GM21528 (cell line): Measurements from ENCODE around the gene TPH2.

Source experiments
- ATAC-seq: cut with Tn5 transposase; IDR thresholded peaks from one replicate; pipeline ENCODE4 v1.9.1; 2021; ENCODE audit warnings: mild to moderate bottlenecking, moderate library complexity; ENCODE audit not compliant: unreplicated experiment, low FRiP score

The TPH2 gene

DNA sequence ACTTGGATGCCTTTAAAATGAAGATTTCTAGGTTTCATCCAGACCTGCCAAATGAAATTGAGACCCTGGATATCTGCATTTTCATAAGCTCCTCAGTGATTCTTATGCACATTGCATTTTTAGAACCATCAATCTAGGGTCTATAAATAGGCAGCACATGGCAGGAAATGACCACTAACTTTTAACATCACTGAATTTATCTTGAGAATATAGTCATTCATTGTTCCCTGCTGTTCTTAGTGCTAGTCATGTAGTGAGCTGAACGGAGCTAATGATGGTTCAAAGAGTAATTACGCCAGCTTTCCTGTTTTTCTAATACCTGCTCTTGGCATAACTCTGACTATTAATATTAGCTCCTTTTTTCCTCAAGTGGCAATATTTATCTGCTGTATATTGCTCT is 91.6 kb downstream of the TPH2 start:
- no peak for ATAC-seq

DNA sequence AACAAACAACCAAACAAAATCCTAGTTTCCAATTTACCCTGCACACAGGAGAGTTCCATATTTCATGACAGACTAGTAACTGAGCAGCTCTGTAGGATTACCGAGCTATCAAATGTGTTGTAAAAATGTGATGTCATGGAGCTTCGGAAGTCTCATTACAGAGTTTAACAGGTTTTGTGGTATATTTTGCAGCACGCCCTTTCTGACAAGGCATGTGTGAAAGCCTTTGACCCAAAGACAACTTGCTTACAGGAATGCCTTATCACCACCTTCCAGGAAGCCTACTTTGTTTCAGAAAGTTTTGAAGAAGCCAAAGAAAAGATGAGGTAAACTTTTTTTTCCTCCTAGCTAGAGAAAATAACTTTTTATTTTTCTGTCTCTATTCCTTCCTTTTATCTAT is 92.4 kb downstream of the TPH2 start:
- ATAC-seq, result no peak

DNA sequence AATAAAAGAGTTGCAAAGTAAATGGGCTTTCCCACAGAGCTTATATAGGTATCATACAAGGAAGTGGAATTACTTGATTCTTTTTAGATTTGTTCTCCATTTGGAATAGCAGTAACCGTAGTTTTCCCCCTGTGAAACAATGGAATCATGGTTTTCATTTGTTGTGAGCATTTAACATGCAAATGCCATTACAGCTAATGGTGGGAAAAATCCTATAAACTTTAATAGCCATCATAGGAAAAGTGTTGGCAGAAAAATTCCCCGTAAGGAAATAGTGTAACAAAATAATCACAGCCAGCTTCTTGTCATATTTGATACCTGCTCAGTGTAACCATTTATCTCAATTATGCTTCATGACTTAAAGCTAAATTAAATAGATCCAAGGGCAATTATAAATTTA is 95.3 kb downstream of the TPH2 start:
- ATAC-seq, result no peak

DNA sequence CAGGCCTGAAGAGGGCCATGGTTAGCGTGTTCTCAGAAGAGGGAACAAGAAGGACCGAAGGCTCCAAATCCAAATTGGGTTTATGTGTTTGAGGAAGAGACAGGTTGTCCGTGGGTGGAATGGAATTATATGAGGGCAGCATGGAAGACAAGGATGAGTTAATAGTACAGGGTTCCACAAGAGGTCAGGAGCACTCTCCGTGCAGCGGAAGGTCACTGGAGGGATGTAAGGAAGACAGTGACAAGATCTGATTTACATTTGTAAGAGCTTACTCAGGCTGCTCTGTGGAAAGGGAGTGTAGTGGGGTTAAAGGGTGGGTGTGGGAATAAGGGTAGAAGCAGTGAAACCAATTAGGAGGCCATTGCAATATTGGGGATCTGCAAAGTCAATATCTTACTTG is 97.0 kb downstream of the TPH2 start:
- ATAC-seq, result no peak

DNA sequence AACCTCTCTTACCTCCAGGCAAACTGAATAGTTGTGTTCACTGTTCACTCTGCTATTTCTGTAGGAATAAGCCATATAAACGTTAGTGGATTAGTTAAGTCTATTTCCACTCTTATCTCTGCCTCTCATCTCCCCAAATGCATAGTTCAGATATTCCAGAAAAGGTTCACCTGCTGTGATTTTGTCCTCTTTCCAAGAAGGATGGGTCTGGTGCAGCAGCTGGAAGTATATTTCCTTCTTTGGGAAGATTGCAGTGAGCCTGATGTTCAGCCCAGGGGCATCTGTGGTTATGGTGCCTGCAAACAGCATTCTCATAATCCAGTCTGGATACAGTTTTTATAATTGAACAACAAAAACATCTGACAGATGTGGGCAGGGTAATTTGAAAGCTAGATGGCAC is 97.7 kb downstream of the TPH2 start:
- ATAC-seq, result no peak

DNA sequence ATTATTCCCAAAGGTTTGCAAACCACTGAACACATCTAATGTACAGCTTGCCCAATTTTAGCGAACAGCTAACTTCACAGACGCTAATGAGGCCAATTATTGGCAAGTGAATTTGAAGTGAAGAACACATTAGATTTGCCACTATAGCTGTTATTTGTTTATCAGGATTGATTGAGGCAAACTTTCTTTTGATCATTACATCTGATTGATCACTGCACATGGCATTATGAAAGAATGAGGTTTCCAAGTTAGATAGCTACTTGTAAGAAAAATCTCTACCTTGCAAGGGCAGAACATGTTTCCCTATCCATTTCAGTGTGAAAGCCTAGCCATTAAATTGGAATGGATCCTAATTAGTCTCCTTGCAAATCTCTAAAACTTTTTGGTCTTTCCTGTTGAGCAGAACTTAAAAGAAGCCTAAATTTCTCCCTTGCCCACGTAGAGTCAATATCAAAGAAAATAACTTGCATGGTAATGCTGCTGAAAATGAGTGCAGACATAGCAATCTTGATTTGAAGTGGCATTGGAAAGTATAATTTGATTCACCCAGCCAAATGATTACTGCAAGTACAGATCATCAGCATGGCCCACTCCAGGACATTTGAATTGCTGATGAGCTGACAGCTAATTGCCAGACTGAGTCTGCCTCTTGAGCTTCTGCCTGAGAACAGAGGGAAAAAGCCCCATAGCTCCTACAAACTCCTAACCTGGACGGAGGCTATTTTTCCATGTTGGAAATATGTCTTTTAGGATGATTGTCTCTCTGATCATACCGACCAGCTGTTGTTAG is 98.6 kb downstream of the TPH2 start:
- no peak for ATAC-seq

DNA sequence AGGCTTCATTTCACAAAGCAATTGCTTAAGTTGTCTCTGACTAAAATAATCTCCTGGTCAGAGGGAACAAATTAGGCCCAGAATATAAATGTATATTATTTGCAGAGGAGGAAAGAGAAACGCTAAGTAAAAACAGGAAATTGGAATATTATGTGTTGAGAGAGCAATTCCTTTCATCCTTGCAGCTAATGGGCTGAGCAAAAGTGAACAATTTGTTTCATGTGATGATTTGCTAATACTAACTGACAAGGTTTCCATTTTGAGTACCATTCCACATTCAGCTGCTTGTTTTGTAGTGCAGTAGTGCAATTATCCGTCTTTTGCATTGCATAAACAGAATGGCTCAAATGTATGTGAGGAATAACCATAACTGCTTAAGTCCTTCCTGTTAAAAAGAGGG is 103.2 kb downstream of the TPH2 start:
- ATAC-seq, result no peak

DNA sequence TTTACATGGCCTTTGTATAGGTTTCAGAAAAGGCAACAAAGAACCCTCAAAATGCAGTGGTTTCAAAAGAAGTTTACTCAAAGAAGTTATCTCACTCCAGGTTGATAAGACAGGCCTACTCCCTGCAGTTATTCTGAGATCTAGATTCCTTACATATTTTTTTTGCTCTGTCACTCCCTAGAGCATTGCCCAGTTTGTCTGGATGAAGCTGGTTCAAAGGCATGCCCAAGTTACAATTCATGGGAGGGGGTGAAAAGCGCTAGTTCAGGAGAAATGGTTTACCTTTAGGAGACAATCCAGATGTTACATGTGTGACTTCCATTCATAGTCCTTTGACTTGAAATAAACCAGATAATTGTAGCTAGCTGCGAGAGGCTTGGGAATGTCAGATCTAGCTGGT is 115.0 kb downstream of the TPH2 start:
- no peak for ATAC-seq

DNA sequence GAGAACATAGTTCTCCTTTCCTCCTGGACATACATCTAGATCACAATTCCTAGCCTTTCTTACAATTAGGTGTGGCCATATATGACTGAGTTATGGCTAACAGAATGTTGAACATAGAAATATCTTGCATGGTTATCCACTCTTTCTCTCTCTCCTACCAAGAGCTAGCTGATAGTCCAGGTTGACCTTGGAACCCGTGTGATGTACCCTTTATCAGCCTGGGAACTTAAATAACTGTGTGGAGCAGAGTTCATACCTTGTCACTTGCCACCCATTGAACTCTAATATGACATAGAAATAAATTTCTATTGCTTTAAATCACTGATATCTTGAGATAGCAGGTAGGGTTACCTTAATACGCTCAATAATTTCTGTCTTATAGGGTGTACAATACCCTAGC is 115.9 kb downstream of the TPH2 start:
- no peak for ATAC-seq

DNA sequence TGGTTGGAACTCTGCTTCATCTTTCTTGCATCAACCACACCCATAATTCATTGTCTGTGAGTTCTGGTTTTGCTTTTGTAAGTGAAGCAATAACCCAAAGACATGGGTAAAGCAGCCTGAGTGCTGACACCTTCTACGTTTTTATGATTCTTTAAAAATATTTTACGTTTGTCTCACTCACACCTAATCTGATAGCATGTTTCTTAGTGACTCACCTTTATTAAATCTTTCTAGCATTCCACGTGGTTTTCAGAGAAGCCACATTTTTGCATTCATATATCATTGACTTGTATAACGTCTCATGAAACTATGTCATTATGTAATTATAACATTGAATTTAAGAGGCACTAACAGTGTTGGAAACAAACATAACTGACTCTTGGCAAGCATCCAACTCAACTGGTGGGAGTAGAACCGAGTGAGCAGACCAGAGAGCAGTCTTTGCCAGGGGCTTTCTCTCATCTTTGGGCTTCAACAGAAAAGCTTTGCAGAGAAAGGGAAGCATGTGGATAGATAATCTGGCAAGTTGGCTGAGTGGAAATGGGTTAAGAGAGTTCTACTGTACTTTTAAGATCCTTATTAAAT is 118.8 kb downstream of the TPH2 start:
- ATAC-seq, result no peak

DNA sequence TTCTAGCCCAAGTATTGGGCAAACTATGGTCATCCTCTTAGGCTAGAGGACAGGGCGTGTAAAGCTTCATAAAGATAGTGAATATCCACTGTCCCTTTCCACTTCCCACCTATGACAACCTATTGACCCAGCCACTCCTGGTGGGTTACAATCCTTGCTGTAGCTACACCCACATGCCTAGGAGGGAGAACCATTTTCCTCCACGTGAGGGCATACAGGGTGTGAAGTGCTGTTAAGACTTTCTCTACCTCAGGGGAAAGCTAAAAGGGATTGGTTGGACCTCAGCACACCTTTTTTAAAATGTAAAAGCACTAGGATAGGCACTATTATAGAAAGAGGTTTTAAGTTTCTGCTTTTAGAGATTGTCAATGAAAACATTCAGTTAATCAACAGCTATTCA is 124.4 kb downstream of the TPH2 start:
- ATAC-seq, result no peak

DNA sequence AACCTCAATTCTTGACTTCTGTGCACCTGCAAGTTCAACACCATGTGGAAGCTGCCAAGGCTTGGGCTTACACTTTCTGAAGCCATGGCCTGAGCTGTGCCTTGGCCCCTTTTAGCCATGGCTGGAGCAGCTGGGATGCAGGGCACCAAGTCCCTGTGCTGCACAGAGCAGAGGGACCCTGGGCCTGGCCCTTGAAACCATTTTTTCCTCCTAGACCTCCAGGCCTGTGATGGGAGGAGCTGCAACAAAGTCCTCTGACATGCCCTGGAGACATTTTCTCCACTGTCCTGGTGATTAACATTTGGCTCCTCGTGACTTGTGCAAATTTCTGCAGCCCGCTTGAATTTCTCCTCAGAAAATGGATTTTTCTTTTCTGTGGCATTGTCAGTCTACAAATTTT is 132.4 kb downstream of the TPH2 start:
- ATAC-seq, result no peak

DNA sequence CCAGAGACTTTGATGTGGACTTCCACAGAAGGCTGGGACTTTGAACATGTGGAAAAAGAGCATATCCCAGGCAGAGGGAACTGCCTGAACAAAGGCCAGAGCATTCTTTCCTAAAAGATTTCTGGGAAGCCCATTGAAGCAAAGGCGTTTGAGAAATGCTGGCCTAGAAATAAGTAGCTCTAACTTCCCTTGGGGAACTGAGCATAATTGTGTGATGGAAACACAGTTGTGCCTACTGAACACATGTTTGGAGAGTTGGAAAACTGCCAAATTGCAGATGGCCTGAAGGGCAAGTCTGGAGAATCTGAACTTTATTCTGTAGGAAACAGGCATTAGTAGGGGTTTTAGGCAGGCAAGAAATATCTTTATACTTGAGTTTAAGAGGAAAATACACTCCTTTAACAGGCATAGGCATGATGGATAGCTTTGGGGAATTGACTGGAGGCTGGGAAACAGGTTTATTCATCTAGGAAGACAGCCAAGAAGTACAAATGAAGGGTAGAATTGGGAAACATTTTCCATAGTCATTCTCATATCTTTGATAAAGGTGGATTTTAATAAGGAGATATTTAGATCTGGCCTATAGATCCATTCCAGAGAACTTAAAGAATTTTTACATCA is 134.1 kb downstream of the TPH2 start:
- ATAC-seq, result no peak

DNA sequence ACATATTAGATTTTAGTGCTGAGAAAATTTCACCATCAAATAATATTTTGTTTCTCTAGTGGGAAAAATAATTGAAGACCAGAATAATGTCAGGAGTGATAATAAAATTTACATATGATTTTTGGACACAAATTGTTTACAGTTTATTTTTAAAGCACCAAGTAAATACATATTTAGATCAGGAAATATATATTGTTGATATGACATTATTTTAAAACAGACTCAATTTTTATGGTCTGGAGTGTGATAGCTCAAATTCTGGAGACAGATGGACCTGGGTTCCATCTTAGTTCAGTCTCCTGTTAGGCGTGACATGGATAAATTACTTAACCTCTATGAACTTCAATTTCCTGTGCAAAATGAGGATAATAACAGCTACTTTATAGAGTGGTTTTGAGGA is 135.4 kb downstream of the TPH2 start:
- ATAC-seq, result no peak

DNA sequence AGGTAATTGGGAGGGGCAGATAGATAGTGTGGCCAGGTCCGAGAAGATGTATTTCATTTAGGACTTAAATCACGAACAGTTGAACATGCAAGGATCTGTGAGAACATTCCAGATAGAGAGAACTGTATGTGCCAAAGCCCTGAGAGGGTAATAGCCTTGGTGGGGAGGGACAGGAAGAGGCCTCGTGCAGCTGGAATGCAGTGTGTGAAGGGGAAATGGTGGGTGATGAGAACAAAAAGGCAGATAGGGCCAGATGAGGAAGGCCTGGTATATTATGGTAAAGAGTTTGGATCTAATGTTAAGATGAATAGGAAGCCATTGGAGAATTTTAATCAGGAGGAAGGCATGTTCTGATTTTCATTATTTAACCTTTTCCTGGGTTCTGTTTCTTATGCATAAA is 136.3 kb downstream of the TPH2 start:
- ATAC-seq, result no peak

DNA sequence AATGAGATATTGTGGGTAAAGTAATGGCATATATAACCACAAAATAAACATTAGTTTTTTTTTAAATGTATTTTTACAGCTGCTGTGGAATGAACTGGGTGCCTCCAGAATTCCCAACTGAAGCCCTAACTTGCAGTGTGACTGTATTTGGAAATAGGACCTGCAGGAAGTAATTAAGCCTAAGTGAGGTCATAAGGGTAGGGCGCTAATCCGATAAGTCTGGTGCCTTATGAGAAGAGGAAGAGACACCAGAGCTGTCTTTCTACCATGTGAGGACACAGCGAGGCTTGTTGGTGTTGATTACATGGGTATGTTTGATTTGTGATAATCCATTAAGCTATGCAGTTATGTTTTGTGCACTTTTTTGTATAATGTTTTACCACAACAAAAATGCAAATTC is 136.8 kb downstream of the TPH2 start:
- no peak for ATAC-seq

DNA sequence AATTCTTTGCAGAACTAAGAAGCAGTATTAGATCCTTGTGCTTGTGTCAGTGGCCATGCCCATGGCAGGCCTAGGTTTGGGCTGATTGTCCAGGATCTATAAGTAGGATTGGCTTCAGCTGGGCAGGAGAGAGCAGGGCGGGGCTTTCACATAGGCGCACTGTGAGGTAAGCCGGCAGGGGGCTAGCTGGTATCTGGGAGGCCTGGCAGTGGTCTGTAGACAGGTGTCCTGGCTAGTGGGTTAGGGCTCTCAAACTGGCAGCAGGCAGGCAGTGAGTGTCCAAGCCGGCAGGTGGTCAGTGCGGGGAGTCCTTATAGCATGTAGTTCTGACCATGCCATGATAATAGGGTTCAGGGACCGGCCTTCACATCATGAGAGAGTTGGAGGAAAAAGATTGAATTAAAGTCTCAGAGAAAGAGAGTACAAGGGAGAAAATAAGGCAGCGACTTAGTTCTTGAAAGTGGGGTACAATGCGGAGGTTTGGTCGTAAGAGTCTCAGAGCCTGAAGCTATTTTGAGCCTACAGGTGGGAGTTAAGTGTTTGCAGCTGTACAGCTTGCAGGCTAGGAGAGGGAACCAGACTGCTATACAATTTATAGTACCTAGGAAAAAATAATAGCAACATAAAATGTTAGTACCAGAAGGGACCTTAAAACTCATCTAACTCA is 137.4 kb downstream of the TPH2 start:
- no peak for ATAC-seq

DNA sequence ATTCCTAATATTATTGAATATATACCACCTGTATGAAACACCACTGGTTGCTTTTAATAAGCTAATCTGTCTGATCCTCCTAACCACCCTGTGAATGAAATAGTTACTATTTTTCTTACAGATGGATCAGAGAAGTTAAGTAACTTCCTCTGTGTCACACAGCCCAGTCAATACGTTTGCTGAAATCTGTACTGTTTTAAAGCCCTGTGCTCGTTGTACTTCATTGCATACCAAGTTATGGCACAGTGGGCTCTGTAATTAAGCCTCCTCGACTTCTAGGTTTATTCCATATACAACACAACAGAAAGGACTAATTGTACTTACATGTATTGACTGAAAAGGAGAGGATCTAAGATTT is 137.9 kb downstream of the TPH2 start:
- ATAC-seq, result no peak

DNA sequence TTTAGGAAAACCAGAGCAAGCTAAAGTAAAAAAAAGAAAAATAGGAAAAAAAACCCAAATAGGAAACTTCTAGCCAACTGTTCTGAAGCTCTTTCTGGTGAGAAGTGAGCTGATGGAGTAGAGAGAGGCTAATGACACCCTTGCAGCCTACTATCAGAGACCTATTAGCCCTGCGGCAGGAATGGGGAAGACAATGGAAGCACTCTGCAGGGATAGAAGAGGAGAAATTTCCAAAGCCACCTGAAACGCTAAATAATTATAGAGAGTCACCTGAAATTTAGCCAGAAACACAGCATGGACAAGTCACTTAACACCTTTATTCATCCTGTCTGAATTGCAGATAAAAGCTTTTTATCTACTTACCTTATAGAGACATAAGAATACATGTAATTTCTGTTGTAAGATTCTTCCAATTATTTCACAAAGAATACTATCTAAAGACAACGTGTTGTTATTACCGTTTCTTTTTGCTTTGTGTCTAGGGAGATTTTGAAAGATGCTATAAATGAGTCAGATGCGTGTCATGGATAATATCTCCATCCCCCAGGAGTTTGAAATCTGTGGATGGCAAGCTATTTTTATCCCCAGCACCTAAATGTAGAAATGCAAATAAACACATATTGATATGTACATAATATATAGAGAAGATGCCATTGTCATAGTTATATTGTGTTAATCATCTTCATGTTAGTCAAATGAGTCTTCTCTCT is 138.6 kb downstream of the TPH2 start:
- no peak for ATAC-seq

DNA sequence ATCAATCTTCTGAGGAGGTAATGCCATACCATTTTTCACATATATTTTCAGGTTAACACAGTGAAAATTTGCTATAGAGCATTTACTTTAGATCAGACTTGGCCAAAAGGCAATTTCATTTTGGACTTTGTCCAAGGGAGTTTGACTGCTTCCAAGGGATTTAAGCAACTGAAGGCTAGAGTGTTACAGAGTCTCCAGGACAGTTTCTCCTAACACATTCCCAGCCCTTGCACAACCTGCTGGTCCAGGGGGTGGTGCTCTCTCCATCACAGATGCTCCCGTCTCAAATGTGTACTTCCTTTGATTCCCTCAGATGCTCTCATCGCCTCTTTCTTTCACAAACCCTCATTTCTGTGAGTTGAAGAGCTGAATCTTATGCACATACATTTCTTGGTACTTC is 143.1 kb downstream of the TPH2 start:
- ATAC-seq, result no peak
